ENCODE measurements around the gene PLXNC1. TPM values are rescaled to one million over a fixed set of nuclear protein-coding genes. Genes with fewer than 3 reads are reported as not detected.
"Not testable (repeated sequence)": the region's sequence is repeated elsewhere in the genome, so short reads cannot be mapped to it uniquely, and the experiment has no call there.

The PLXNC1 gene
- total and polyA plus RNA-seq, 5 donors: 2.4 to 7.6 (median 5.1) TPM

DNA sequence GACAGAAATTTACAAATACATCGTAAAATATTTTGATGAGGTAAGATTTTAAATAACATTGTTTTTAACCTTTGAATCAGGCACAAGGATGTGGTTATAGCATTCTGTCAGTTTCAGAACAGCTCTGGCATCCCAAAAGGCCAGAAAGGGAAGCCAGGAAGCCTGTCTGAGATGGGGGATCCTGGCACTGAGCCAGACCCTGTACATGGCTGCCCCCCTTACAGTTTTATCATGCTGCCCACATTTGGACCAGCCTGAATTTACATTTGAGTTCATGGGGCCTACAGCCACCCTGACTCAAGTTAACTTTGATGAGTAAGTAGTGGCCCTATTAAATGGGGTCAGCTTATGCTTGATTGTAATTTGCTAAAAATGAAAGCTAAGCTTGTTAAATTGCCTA, 155.6 kb downstream of the PLXNC1 start:
- ATAC-seq (no peak), DNase-seq (no peak)
- WGBS: 93% methylated on average over 1 of the region's 1 CpG
- no peak overlapping the region for H3K4me3 ChIP-seq (ENCODE audit: low read length)
- intact Hi-C loops (cut with DNase I): no loop called here
- H3K9me3 ChIP-seq (ENCODE audit: control insufficient read depth, low read length): no peaks in the 10 kb centered on the region
- H3K4me1 ChIP-seq (ENCODE audit: control insufficient read depth, insufficient read depth, low read length): peaks cover 10% of the 10 kb centered on the region
- H3K27me3 ChIP-seq (ENCODE audit: control insufficient read depth, insufficient read depth): no peaks in the 10 kb centered on the region
- no peak overlapping the region for H3K27ac ChIP-seq (ENCODE audit: low read length)

DNA sequence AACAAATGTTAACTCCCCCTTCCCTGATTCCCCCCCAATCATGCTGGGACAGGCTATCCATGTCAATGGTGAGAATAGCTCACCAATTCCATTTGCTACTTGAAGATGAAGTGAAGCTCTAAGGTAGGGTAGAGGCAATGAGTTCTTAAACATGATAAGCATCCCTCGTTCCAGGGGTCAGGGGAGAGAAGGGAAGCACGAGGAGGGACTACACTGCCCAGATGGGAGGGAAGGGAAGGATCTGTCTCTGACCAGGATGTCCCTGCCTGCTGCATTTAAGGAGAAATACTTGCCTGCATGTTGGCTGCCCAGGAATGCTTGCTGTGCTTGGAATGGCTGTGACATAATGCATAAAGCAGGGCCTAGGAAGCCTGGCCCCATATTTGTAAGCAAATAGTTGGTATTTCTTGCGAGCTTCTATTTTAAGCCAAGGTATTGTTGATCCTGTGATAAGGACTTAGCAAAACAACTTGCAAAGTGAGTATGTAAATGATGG, 156.2 kb downstream of the PLXNC1 start:
- 66% methylated on average over 3 of the region's 3 CpGs for WGBS
- DNase-seq: no peak
- Histone ChIP-seq H3K4me1 (ENCODE audit: control insufficient read depth, insufficient read depth, low read length) (peaks cover 5% of the 10 kb centered on the region), H3K27ac (ENCODE audit: low read length) (no peak overlapping the region), H3K4me3 (ENCODE audit: low read length) (no peak overlapping the region), H3K27me3 (ENCODE audit: control insufficient read depth, insufficient read depth) (no peaks in the 10 kb centered on the region), H3K9me3 (ENCODE audit: control insufficient read depth, low read length) (no peaks in the 10 kb centered on the region)
- no peak for ATAC-seq
- intact Hi-C loops (cut with DNase I): no loop called here

DNA sequence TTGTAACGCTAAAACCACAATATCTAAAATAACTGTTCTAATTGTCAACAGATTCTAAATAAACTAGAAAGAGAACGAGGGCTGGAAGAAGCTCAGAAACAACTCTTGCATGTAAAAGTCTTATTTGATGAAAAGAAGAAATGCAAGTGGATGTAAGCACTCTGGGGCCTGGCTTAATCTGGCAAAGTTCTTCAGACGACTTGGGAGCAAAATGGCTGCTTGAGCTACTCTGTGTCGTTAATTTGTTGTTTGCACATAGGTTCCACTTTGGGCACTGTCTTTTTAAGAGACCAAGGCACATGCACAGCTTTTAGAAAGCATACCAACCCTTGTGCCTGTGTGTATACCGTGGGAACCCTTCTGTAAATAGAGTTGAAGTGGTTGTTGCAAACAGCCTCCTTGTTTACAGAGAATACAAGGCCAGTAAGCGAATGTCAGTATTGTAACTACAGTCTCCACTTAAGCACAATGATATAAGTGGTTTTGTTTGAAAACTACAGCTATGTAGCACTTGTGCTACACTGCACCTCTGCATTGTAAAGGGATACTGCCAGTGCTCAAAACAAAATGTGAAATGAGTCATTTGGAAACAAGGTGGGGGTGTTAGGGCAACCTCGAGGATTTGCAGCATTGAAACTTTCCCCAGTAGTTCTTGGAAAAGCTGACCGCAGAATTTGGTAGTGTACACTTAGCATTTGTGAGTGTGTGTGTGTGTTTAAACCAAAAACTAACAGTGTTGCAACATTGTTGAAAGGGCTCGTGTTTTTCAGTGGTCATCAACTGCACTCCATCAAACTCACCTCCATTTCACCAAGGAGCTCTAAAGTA, 157.0 kb downstream of the PLXNC1 start:
- WGBS: 70% methylated on average over 9 of the region's 9 CpGs
- no peak overlapping the region for H3K27ac ChIP-seq (ENCODE audit: low read length)
- no peak for DNase-seq
- no peaks in the 10 kb centered on the region for H3K27me3 ChIP-seq (ENCODE audit: control insufficient read depth, insufficient read depth)
- H3K4me3 ChIP-seq (ENCODE audit: low read length): no peak overlapping the region
- no peaks in the 10 kb centered on the region for H3K9me3 ChIP-seq (ENCODE audit: control insufficient read depth, low read length)
- no peak for ATAC-seq
- intact Hi-C loops (cut with DNase I): no loop called here
- H3K4me1 ChIP-seq (ENCODE audit: control insufficient read depth, insufficient read depth, low read length): peaks cover 4% of the 10 kb centered on the region

DNA sequence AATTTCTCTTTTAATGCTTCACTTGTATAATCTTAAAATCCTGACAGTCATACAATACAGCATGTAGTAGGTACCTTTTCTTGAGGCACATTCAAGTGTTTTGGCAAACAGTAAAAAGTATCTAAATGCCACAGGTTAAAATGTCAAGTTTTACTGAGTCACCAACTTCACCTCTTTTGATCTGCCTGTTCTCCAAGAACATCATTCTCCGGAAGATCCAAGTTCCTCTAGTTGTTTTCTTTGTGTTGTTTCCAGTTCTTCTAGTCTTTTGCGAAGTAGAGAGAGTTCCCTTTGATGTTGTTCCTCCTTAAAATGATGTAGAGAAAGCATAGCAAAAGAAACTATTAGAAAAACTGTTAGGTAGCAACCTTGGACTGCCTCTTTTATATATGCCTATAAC, 160.2 kb downstream of the PLXNC1 start:
- H3K27ac ChIP-seq (ENCODE audit: low read length): no peak overlapping the region
- WGBS: 66% methylated on average over 2 of the region's 2 CpGs
- intact Hi-C loops (cut with DNase I): no loop called here

DNA sequence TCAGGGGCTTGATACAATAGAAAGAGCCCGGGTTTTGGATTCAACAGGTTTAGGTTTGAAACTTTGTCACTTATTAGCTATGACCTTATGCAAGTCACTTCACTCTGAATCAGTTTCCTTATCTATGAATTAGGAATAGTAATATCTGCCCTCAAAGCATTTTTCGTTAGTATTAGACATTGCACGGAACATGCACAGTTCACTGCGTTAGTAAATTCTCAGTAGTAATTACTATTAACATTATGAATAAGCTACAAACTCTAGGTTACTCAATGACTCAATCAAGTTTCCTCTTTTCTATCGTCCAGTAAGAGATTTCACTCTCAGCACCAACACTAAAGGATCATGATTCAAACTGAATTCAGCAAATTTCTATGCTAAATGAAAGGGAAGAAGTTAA, 161.0 kb downstream of the PLXNC1 start:
- 89% methylated on average over 5 of the region's 5 CpGs for WGBS
- Histone ChIP-seq H3K27ac (ENCODE audit: low read length) (no peak overlapping the region), H3K27me3 (ENCODE audit: control insufficient read depth, insufficient read depth) (no peaks in the 10 kb centered on the region), H3K9me3 (ENCODE audit: control insufficient read depth, low read length) (no peaks in the 10 kb centered on the region), H3K4me1 (ENCODE audit: control insufficient read depth, insufficient read depth, low read length) (peaks cover 2% of the 10 kb centered on the region), H3K4me3 (ENCODE audit: low read length) (no peak overlapping the region)
- intact Hi-C loops (cut with DNase I): no loop called here
- DNase-seq (no peak), ATAC-seq (no peak)

More for the DNA sequence above, 160.2 kb downstream of the PLXNC1 start:
- H3K9me3 ChIP-seq (ENCODE audit: control insufficient read depth, low read length): no peaks in the 10 kb centered on the region
- peaks cover 2% of the 10 kb centered on the region for H3K4me1 ChIP-seq (ENCODE audit: control insufficient read depth, insufficient read depth, low read length)
- ATAC-seq: peak in 1 of 2 donors; percentile 85
- H3K27me3 ChIP-seq (ENCODE audit: control insufficient read depth, insufficient read depth): no peaks in the 10 kb centered on the region
- H3K4me3 ChIP-seq (ENCODE audit: low read length): no peak overlapping the region
- DNase-seq: no peak

DNA sequence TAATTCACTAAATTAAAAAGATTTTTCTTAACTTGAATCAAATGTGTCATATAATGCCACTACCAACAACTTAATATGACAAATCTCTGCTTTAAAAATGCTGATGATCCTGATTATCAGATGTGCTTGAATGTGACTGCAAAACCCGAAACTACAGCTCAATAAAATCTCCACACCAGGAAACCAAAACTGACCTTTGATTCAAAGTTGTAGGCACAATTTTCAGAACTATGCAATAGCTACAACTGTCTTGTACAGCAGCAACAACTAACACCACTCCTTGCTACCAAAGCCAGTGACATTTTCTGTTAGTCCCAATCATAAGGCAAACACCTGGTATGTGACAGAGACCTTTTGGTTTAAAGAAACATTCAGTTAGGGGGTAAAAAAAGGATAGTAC, 164.0 kb downstream of the PLXNC1 start:
- intact Hi-C loops (cut with DNase I): loop anchor here in 1 of 4 donors (10.0 kb wide), 1 partner anchor 202 kb away; no protein-coding TSS in a partner anchor

DNA sequence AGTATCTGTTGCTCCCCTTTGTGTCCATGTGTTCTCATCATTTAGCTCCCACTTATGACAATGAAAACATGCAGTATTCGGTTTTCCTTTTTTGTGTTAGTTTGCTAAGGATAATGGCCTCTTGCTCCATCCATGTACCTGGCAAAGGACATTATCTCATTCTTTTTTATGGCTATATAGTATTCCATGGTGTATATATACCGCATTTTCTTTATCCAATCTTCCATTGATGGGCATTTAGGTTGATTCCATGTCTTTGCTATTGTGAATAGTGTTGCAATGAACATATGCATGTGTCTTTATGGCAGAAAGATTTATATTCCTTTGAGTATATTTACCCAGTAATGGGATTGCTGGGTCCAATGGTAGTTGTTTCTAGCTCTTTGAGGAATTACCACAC, 168.2 kb downstream of the PLXNC1 start:
- not testable (repeated sequence) for H3K27me3 ChIP-seq (ENCODE audit: control insufficient read depth, insufficient read depth); ATAC-seq; H3K9me3 ChIP-seq (ENCODE audit: control insufficient read depth, low read length); DNase-seq; H3K27ac ChIP-seq (ENCODE audit: low read length); H3K4me3 ChIP-seq (ENCODE audit: low read length); H3K4me1 ChIP-seq (ENCODE audit: control insufficient read depth, insufficient read depth, low read length)
- WGBS: 97% methylated on average over 2 of the region's 2 CpGs
- intact Hi-C loops (cut with DNase I): loop anchor here in 1 of 4 donors (10.0 kb wide), 1 partner anchor 198 kb away; no protein-coding TSS in a partner anchor

More for the DNA sequence above, 164.0 kb downstream of the PLXNC1 start:
- no peak overlapping the region for H3K27ac ChIP-seq (ENCODE audit: low read length)
- no peaks in the 10 kb centered on the region for H3K27me3 ChIP-seq (ENCODE audit: control insufficient read depth, insufficient read depth)
- ATAC-seq (no peak), DNase-seq (no peak)
- 97% methylated on average over 1 of the region's 1 CpG for WGBS
- no peak overlapping the region for H3K4me3 ChIP-seq (ENCODE audit: low read length)
- H3K9me3 ChIP-seq (ENCODE audit: control insufficient read depth, low read length): no peaks in the 10 kb centered on the region
- no peaks in the 10 kb centered on the region for H3K4me1 ChIP-seq (ENCODE audit: control insufficient read depth, insufficient read depth, low read length)

DNA sequence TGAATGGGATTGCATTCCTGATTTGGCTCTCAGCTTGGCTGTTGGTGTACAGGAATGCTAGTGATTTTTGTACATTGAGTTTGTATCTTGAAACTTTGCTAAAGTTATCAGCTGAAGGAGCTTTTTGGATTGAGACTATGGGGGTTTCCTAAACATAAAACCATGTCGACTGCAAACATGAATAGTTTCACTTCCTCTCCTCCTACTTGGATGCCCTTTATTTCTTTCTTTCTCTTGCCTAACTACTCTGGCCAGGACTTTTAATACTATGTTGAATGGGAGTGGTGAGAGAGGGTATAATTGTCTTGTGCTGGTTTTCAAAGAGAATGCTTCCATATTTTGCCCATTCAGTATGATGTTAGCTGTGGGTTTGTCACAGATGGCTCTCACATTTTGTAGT, 169.8 kb downstream of the PLXNC1 start:
- H3K4me3 ChIP-seq (ENCODE audit: low read length): no peak overlapping the region
- H3K9me3 ChIP-seq (ENCODE audit: control insufficient read depth, low read length): no peaks in the 10 kb centered on the region
- no peak for DNase-seq

DNA sequence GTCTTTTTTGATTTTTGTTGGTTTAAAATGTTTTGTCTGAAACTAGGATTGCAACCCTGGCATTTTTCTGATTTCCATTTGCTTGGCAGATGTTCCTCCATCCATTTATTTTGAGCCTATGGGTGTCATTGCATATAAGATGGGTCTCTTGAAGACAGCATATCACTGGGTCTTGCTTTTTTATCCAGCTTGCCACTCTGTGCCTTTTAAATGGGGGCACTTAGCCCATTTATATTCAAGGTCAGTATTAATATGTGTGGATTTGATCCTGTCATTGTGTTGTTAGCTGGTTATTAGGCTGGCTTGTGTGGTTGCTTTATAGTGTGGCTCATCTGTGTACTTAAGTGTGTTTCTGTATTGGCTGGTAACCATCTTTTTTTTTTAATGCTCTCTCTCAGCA, 171.7 kb downstream of the PLXNC1 start:
- no peak for DNase-seq
- H3K4me3 ChIP-seq (ENCODE audit: low read length): no peak overlapping the region
- H3K9me3 ChIP-seq (ENCODE audit: control insufficient read depth, low read length): no peaks in the 10 kb centered on the region
- ATAC-seq: no peak
- H3K4me1 ChIP-seq (ENCODE audit: control insufficient read depth, insufficient read depth, low read length): no peaks in the 10 kb centered on the region
- H3K27me3 ChIP-seq (ENCODE audit: control insufficient read depth, insufficient read depth): no peaks in the 10 kb centered on the region
- no peak overlapping the region for H3K27ac ChIP-seq (ENCODE audit: low read length)
- intact Hi-C loops (cut with DNase I): loop anchor here in 2 of 4 donors (10.0 kb wide), 1 partner anchor 215 kb away; no protein-coding TSS in a partner anchor

More for the DNA sequence above, 169.8 kb downstream of the PLXNC1 start:
- Histone ChIP-seq H3K27me3 (ENCODE audit: control insufficient read depth, insufficient read depth) (no peaks in the 10 kb centered on the region), H3K27ac (ENCODE audit: low read length) (no peak overlapping the region), H3K4me1 (ENCODE audit: control insufficient read depth, insufficient read depth, low read length) (no peaks in the 10 kb centered on the region)
- ATAC-seq: no peak
- intact Hi-C loops (cut with DNase I): loop anchor here in 1 of 4 donors (10.0 kb wide), 1 partner anchor 197 kb away; no protein-coding TSS in a partner anchor
- WGBS: 54% methylated on average over 1 of the region's 1 CpG

DNA sequence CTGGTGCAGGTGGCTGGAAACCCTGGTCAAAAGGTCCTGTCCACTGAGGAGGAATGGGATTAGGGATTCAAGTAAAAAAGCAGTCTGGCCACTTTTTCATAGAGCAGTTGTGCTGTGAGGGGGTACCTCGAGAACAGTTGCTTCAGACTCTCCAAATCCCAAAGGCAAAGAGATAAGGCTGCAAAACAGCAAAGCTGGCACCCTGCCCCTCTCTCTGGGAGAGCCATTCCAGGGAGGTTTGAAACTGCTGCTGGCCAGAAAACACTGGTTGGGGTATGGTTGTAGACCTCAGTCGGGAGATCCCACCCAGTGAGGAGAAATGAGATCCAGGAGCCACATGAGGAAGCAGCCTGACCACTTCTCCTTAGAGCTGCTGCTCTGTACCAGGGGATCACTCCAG, 174.0 kb downstream of the PLXNC1 start:
- intact Hi-C loops (cut with DNase I): loop anchor here in 2 of 4 donors (10.0 kb wide), 1 partner anchor 212 kb away; no protein-coding TSS in a partner anchor
- no peaks in the 10 kb centered on the region for H3K27me3 ChIP-seq (ENCODE audit: control insufficient read depth, insufficient read depth)
- 65% methylated on average over 2 of the region's 2 CpGs for WGBS
- no peak overlapping the region for H3K27ac ChIP-seq (ENCODE audit: low read length)
- no peaks in the 10 kb centered on the region for H3K9me3 ChIP-seq (ENCODE audit: control insufficient read depth, low read length)
- H3K4me1 ChIP-seq (ENCODE audit: control insufficient read depth, insufficient read depth, low read length): no peaks in the 10 kb centered on the region
- DNase-seq: peak in 1 of 3 donors; percentile 59
- H3K4me3 ChIP-seq (ENCODE audit: low read length): no peak overlapping the region
- no peak for ATAC-seq

DNA sequence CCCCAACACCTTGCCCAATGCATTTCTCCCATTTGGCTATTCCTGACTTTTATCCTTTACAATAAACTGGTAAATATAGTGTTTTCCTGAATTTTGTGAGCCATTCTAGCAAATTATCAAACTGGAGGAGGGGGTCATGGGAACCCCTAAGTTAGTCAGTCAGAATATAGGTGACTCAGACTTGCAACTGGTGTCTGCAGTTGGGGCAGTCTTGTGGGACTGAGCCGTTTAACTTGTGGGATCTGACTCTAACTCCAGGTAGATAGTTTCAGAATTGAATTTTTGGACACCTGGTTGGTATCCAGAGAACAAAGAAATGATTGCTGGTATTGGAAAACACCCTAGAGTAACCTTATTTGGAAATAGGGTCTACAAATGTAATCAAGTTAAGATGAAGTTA, 177.9 kb downstream of the PLXNC1 start:
- no peak for DNase-seq
- no peaks in the 10 kb centered on the region for H3K27me3 ChIP-seq (ENCODE audit: control insufficient read depth, insufficient read depth)
- no peak overlapping the region for H3K4me3 ChIP-seq (ENCODE audit: low read length)
- H3K4me1 ChIP-seq (ENCODE audit: control insufficient read depth, insufficient read depth, low read length): no peaks in the 10 kb centered on the region
- H3K27ac ChIP-seq (ENCODE audit: low read length): no peak overlapping the region
- 100% methylated on average over 1 of the region's 1 CpG for WGBS
- H3K9me3 ChIP-seq (ENCODE audit: control insufficient read depth, low read length): no peaks in the 10 kb centered on the region
- ATAC-seq: no peak
- intact Hi-C loops (cut with DNase I): loop anchor here in 2 of 4 donors (10.0 kb wide), 1 partner anchor 209 kb away; no protein-coding TSS in a partner anchor
